Measurements from ENCODE around the gene RIN2. TPM values are rescaled to one million over a fixed set of nuclear protein-coding genes. Genes with fewer than 3 reads are reported as not detected.

RIN2 gene
- total and polyA plus RNA-seq, 2 experiments from 2014 or later = 0.08 to 1.4 TPM

DNA sequence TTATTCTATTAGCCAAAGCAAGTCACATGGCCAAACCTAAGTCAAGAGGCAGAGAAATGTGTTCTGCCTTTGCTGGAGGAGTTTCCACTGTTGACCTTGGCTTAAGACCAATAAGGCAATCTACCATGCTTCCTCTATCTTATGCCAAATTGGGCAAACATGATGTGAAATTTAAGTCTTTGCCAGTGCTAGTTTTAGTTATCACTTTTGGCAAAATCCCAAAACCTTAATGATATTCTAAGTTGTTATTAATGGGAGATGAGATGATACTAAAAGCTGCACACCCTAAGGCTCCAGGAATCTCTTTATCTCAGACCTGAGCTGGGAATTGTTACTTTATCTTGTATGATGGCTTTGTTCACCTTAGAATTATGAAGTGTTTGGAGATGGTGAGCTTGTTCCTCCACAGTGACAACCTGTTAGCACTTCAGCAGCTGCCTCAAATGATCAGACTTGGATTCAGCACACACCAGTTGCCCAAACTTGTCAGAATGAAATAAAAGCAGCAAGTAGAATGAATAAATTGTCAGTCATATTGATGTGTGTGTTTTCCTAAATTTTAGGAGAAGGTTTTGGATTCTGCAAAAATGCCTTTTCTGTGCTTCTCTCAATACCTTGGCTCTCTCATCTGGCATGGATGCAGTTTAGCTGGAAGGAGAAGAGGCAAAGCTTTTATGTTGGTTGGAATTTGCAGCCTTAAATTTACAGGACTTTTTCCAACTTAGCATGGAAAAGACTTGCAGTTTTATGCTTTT is 49.3 kb downstream of the RIN2 start:
- Mint-ChIP-seq H3K27me3 (ENCODE audit: insufficient read depth, low read depth, poor library complexity) (peaks cover 4% of the 10 kb centered on the region), H3K36me3 (ENCODE audit: low read depth) (peaks cover 3% of the 10 kb centered on the region; the same call in 1 of the 3 replicates), H3K4me1 (no peaks in the 10 kb centered on the region), H3K9me3 (no peaks in the 10 kb centered on the region; the same call in 2 of the 3 replicates), H3K27ac (no peak overlapping the region), H3K4me3 (no peak overlapping the region)
- no peaks in the 10 kb centered on the region for H3K27me3 ChIP-seq (ENCODE audit: insufficient read depth)
- H3K36me3 ChIP-seq (ENCODE audit: insufficient read depth) = no peaks in the 10 kb centered on the region
- TF ChIP-seq NANOG (IDR thresholded peaks at IDR 0.05; ENCODE audit: borderline replicate concordance) (no peak), EZH2phosphoT487 (IDR thresholded peaks at IDR 0.05; ENCODE audit: unreplicated experiment) (no peak), STAT1 (IDR thresholded peaks at IDR 0.05; ENCODE audit: unreplicated experiment) (no peak), ZNF114 (CRISPR knock-in tag; IDR thresholded peaks at IDR 0.05) (no peak), POLR2AphosphoS5 (IDR thresholded peaks at IDR 0.05; ENCODE audit: low read depth) (no peak), EZH2 (IDR thresholded peaks at IDR 0.05; ENCODE audit: low read depth, unreplicated experiment) (no peak), ZNF331 (CRISPR knock-in tag; IDR thresholded peaks at IDR 0.05; ENCODE audit: low read depth) (no peak), JUNB (IDR thresholded peaks at IDR 0.05; ENCODE audit: unreplicated experiment) (no peak), CREB1 (CRISPR knock-in tag; IDR thresholded peaks at IDR 0.05; ENCODE audit: low read depth) (no peak)
- TF ChIP-seq, protein P1, sequence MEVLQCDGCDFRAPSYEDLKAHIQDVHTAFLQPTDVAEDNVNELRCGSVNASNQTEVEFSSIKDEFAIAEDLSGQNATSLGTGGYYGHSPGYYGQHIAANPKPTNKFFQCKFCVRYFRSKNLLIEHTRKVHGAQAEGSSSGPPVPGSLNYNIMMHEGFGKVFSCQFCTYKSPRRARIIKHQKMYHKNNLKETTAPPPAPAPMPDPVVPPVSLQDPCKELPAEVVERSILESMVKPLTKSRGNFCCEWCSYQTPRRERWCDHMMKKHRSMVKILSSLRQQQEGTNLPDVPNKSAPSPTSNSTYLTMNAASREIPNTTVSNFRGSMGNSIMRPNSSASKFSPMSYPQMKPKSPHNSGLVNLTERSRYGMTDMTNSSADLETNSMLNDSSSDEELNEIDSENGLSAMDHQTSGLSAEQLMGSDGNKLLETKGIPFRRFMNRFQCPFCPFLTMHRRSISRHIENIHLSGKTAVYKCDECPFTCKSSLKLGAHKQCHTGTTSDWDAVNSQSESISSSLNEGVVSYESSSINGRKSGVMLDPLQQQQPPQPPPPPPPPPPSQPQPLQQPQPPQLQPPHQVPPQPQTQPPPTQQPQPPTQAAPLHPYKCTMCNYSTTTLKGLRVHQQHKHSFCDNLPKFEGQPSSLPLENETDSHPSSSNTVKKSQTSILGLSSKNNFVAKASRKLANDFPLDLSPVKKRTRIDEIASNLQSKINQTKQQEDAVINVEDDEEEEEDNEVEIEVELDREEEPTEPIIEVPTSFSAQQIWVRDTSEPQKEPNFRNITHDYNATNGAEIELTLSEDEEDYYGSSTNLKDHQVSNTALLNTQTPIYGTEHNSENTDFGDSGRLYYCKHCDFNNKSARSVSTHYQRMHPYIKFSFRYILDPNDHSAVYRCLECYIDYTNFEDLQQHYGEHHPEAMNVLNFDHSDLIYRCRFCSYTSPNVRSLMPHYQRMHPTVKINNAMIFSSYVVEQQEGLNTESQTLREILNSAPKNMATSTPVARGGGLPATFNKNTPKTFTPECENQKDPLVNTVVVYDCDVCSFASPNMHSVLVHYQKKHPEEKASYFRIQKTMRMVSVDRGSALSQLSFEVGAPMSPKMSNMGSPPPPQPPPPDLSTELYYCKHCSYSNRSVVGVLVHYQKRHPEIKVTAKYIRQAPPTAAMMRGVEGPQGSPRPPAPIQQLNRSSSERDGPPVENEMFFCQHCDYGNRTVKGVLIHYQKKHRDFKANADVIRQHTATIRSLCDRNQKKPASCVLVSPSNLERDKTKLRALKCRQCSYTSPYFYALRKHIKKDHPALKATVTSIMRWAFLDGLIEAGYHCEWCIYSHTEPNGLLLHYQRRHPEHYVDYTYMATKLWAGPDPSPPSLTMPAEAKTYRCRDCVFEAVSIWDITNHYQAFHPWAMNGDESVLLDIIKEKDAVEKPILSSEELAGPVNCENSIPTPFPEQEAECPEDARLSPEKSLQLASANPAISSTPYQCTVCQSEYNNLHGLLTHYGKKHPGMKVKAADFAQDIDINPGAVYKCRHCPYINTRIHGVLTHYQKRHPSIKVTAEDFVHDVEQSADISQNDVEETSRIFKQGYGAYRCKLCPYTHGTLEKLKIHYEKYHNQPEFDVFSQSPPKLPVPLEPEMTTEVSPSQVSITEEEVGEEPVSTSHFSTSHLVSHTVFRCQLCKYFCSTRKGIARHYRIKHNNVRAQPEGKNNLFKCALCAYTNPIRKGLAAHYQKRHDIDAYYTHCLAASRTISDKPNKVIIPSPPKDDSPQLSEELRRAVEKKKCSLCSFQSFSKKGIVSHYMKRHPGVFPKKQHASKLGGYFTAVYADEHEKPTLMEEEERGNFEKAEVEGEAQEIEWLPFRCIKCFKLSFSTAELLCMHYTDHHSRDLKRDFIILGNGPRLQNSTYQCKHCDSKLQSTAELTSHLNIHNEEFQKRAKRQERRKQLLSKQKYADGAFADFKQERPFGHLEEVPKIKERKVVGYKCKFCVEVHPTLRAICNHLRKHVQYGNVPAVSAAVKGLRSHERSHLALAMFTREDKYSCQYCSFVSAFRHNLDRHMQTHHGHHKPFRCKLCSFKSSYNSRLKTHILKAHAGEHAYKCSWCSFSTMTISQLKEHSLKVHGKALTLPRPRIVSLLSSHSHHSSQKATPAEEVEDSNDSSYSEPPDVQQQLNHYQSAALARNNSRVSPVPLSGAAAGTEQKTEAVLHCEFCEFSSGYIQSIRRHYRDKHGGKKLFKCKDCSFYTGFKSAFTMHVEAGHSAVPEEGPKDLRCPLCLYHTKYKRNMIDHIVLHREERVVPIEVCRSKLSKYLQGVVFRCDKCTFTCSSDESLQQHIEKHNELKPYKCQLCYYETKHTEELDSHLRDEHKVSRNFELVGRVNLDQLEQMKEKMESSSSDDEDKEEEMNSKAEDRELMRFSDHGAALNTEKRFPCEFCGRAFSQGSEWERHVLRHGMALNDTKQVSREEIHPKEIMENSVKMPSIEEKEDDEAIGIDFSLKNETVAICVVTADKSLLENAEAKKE (CRISPR knock-in tag; IDR thresholded peaks at IDR 0.05) = no peak
- TF ChIP-seq, protein P2, sequence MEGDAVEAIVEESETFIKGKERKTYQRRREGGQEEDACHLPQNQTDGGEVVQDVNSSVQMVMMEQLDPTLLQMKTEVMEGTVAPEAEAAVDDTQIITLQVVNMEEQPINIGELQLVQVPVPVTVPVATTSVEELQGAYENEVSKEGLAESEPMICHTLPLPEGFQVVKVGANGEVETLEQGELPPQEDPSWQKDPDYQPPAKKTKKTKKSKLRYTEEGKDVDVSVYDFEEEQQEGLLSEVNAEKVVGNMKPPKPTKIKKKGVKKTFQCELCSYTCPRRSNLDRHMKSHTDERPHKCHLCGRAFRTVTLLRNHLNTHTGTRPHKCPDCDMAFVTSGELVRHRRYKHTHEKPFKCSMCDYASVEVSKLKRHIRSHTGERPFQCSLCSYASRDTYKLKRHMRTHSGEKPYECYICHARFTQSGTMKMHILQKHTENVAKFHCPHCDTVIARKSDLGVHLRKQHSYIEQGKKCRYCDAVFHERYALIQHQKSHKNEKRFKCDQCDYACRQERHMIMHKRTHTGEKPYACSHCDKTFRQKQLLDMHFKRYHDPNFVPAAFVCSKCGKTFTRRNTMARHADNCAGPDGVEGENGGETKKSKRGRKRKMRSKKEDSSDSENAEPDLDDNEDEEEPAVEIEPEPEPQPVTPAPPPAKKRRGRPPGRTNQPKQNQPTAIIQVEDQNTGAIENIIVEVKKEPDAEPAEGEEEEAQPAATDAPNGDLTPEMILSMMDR (conservative IDR thresholded peaks at IDR 0.05; ENCODE audit: low read depth in 2 of 2) = no peak
- TF ChIP-seq, protein P3, sequence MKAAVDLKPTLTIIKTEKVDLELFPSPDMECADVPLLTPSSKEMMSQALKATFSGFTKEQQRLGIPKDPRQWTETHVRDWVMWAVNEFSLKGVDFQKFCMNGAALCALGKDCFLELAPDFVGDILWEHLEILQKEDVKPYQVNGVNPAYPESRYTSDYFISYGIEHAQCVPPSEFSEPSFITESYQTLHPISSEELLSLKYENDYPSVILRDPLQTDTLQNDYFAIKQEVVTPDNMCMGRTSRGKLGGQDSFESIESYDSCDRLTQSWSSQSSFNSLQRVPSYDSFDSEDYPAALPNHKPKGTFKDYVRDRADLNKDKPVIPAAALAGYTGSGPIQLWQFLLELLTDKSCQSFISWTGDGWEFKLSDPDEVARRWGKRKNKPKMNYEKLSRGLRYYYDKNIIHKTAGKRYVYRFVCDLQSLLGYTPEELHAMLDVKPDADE (IDR thresholded peaks at IDR 0.05) = no peak
- TF ChIP-seq, protein P4, sequence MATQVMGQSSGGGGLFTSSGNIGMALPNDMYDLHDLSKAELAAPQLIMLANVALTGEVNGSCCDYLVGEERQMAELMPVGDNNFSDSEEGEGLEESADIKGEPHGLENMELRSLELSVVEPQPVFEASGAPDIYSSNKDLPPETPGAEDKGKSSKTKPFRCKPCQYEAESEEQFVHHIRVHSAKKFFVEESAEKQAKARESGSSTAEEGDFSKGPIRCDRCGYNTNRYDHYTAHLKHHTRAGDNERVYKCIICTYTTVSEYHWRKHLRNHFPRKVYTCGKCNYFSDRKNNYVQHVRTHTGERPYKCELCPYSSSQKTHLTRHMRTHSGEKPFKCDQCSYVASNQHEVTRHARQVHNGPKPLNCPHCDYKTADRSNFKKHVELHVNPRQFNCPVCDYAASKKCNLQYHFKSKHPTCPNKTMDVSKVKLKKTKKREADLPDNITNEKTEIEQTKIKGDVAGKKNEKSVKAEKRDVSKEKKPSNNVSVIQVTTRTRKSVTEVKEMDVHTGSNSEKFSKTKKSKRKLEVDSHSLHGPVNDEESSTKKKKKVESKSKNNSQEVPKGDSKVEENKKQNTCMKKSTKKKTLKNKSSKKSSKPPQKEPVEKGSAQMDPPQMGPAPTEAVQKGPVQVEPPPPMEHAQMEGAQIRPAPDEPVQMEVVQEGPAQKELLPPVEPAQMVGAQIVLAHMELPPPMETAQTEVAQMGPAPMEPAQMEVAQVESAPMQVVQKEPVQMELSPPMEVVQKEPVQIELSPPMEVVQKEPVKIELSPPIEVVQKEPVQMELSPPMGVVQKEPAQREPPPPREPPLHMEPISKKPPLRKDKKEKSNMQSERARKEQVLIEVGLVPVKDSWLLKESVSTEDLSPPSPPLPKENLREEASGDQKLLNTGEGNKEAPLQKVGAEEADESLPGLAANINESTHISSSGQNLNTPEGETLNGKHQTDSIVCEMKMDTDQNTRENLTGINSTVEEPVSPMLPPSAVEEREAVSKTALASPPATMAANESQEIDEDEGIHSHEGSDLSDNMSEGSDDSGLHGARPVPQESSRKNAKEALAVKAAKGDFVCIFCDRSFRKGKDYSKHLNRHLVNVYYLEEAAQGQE (IDR thresholded peaks at IDR 0.05; ENCODE audit: unreplicated experiment) = no peak
- H3K9me2 ChIP-seq (ENCODE audit: insufficient read depth) = no peaks in the 10 kb centered on the region
- ATAC-seq (no peak), DNase-seq (ENCODE audit: low spot score) (no peak)
- no peaks in the 10 kb centered on the region for H3K4me1 ChIP-seq (ENCODE audit: insufficient read depth)
- no peaks in the 10 kb centered on the region for H3F3A ChIP-seq (replicated peaks; ENCODE audit: low read depth)
- H3K27ac ChIP-seq (ENCODE audit: low read depth) = no peak overlapping the region
- H3K79me2 ChIP-seq (replicated peaks; ENCODE audit: insufficient read depth) = no peaks in the 10 kb centered on the region
- no peak overlapping the region for H3K4me2 ChIP-seq
- no peak overlapping the region for H2AFZ ChIP-seq
- no peaks in the 10 kb centered on the region for H4K20me1 ChIP-seq (replicated peaks; ENCODE audit: insufficient read depth)
- no peak overlapping the region for H3K4me3 ChIP-seq

Measured in GM23338 (cell line).